GM12873 (cell line): ENCODE results near the gene FHOD3.

Experiments used
- CTCF ChIP-seq: IDR thresholded peaks from 2 replicates; pipeline ENCODE4 v1.5.1; 2012; ENCODE audit warnings: low read depth, mild to moderate bottlenecking, moderate library complexity, low read length, control low read depth; ENCODE audit not compliant: insufficient read depth; ENCODE audit errors: missing control alignments

FHOD3 gene

GRCh38 chr18:36602071-36602470 lies 304.6 kb downstream of the FHOD3 start:
- TF ChIP-seq CTCF: no peak

GRCh38 chr18:36602620-36603019 lies 305.1 kb downstream of the FHOD3 start:
- TF ChIP-seq CTCF: no peak

GRCh38 chr18:36608107-36608506 lies 310.6 kb downstream of the FHOD3 start:
- no peak for TF ChIP-seq CTCF

GRCh38 chr18:36610258-36610657 lies 312.7 kb downstream of the FHOD3 start:
- TF ChIP-seq CTCF: no peak

GRCh38 chr18:36610661-36611060 lies 313.1 kb downstream of the FHOD3 start:
- no peak for TF ChIP-seq CTCF

- no peak for TF ChIP-seq CTCF
These were observed 315.6 kb downstream of the FHOD3 start for GRCh38 chr18:36613069-36613468.

- TF ChIP-seq CTCF: no peak
These were observed 316.3 kb downstream of the FHOD3 start for GRCh38 chr18:36613810-36614209.
